ENCODE data around the gene EFNB2.

Gene EFNB2

DNA sequence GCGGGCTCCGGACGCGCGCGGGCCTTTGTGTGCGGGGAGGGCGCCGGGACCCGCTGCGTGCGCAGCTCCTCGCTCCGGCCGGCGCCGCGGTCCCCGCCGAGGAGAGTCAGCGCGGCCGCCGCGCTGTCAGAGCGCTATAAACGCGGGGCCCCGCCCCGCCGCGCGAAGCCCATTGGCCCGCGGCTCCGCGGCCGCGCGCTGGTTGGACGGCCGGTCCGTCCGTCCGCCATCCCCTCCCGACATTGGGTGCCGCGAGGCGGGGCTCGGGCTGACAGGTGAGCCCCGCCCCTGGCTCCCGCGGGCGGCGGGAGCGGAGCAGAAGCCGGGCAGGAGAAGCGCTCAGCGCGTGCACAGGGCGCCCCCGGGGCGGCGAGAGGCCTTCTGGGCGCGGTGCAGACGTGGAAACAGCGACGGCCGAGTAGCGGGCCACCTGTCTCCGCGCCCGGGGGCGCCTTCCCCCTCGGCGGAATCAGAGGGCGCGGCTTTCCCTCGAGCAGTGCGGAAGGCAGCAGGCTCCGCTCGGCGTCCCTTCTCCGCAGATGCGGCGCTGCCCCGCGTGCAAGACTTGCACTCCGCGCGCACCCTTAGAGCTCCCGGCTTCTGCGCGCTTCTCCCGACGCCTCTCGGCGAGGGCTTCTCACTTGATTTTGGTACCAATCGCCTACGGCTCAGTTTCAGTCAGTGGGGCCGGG lies at the start of gene EFNB2:
TSS of gene EFNB2 (minus strand) at position 111 of the 692 bp plus-strand sequence. CDS start 698 bp downstream, outside the sequence.
- Histone ChIP-seq H3K4me3 (ENCODE audit: low read length in 2 of 2) (peak within 1 kb of the TSS; percentile 68 to 83), H3K4me1 (ENCODE audit: control insufficient read depth in 2 of 2, insufficient read depth in 2 of 2, low read length in 2 of 2) (peaks cover 11 to 13% of the 10 kb centered on the region in 2 donors), H3K27me3 (ENCODE audit: control insufficient read depth in 2 of 2, insufficient read depth in 2 of 2, low read length in 2 of 2) (peaks cover 0 to 5% of the 10 kb centered on the region in 2 donors), H3K9me3 (ENCODE audit: control insufficient read depth in 2 of 2, low read length in 2 of 2) (no peaks in the 10 kb centered on the region), H3K9ac (ENCODE audit: low read depth in 1 of 2, low read length in 2 of 2) (peak within 1 kb of the TSS; percentile 88 to 97), H3K27ac (ENCODE audit: low read depth in 2 of 2, low read length in 2 of 2) (peak within 1 kb of the TSS; percentile 78 to 86), H3K36me3 (ENCODE audit: control insufficient read depth in 2 of 2, insufficient read depth in 2 of 2, low read length in 2 of 2) (no peaks in the 10 kb centered on the region)

DNA sequence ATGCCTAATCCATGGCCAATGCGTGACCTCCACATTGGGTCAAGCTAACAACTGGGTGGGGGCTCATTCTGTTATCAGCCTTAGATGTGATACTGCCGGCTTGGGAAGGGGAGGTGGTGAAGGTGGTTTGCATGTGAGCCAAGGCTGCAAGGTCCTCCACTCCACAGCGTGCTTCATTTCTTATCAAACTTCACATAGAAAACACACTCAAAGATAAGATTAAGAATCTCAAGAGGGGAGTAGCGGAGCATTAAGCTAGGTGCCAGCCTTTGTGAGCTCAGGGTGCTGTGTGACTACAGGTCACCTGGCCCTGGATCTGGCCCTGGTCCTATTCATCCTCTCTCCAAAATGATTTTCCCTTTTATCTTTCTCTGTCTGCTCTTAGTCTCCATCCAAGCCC lies 45.8 kb upstream of the EFNB2 start:
- H3K27ac ChIP-seq (ENCODE audit: low read depth in 2 of 2, low read length in 2 of 2) = no peak overlapping the region
- peaks cover 0 to 3% of the 10 kb centered on the region in 2 donors for H3K9me3 ChIP-seq (ENCODE audit: control insufficient read depth in 2 of 2, low read length in 2 of 2)
- H3K9ac ChIP-seq (ENCODE audit: low read depth in 1 of 2, low read length in 2 of 2) = no peak overlapping the region

GRCh38 chr13:106575896-106576295 lies 40.4 kb upstream of the EFNB2 start:
- no peaks in the 10 kb centered on the region for H3K9me3 ChIP-seq (ENCODE audit: control insufficient read depth in 2 of 2, low read length in 2 of 2)
- peaks cover 0 to 3% of the 10 kb centered on the region in 2 donors for H3K4me1 ChIP-seq (ENCODE audit: control insufficient read depth in 2 of 2, insufficient read depth in 2 of 2, low read length in 2 of 2)
- H3K36me3 ChIP-seq (ENCODE audit: control insufficient read depth in 2 of 2, insufficient read depth in 2 of 2, low read length in 2 of 2) = no peaks in the 10 kb centered on the region
- H3K27me3 ChIP-seq (ENCODE audit: control insufficient read depth in 2 of 2, insufficient read depth in 2 of 2, low read length in 2 of 2) = no peaks in the 10 kb centered on the region
- H3K27ac ChIP-seq (ENCODE audit: low read depth in 2 of 2, low read length in 2 of 2) = no peak overlapping the region
- no peak overlapping the region for H3K4me3 ChIP-seq (ENCODE audit: low read length in 2 of 2)
- H3K9ac ChIP-seq (ENCODE audit: low read depth in 1 of 2, low read length in 2 of 2) = no peak overlapping the region

More for the DNA sequence above, 45.8 kb upstream of the EFNB2 start:
- Histone ChIP-seq H3K4me3 (ENCODE audit: low read length in 2 of 2) (no peak overlapping the region), H3K36me3 (ENCODE audit: control insufficient read depth in 2 of 2, insufficient read depth in 2 of 2, low read length in 2 of 2) (no peaks in the 10 kb centered on the region), H3K27me3 (ENCODE audit: control insufficient read depth in 2 of 2, insufficient read depth in 2 of 2, low read length in 2 of 2) (no peaks in the 10 kb centered on the region), H3K4me1 (ENCODE audit: control insufficient read depth in 2 of 2, insufficient read depth in 2 of 2, low read length in 2 of 2) (no peaks in the 10 kb centered on the region)

GRCh38 chr13:106573868-106574267 lies 38.4 kb upstream of the EFNB2 start:
- Histone ChIP-seq H3K36me3 (ENCODE audit: control insufficient read depth in 2 of 2, insufficient read depth in 2 of 2, low read length in 2 of 2) (no peaks in the 10 kb centered on the region), H3K4me3 (ENCODE audit: low read length in 2 of 2) (no peak overlapping the region), H3K4me1 (ENCODE audit: control insufficient read depth in 2 of 2, insufficient read depth in 2 of 2, low read length in 2 of 2) (peaks cover 0 to 3% of the 10 kb centered on the region in 2 donors), H3K27ac (ENCODE audit: low read depth in 2 of 2, low read length in 2 of 2) (no peak overlapping the region), H3K9me3 (ENCODE audit: control insufficient read depth in 2 of 2, low read length in 2 of 2) (no peaks in the 10 kb centered on the region), H3K27me3 (ENCODE audit: control insufficient read depth in 2 of 2, insufficient read depth in 2 of 2, low read length in 2 of 2) (no peaks in the 10 kb centered on the region), H3K9ac (ENCODE audit: low read depth in 1 of 2, low read length in 2 of 2) (no peak overlapping the region)

DNA sequence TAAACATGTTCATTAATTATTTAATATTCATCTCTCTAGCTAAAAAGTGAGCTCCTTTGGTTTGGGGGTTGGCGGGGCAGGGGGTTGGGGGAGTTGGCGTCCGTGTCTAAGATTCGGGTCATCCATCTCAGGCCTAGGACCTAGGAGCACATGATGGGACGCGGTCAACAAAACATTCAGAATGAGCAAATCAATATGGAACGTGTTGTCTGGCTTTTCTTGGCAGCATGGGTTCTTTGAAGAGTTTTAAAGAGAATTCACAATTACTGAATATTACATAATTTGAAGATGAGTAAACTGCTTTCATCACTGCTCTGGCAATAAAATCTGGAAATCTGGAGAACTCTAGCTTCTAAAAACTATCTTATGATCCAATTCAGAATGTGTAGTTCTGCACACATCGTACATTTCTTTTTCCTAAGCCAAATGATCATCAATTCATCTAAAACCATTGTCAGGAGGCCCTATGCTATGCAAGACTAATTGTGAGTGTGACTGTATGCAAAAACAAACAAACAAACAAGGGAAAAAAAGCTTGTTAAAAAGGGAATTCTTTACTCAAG lies 37.9 kb upstream of the EFNB2 start:
- Histone ChIP-seq H3K27ac (ENCODE audit: low read depth in 2 of 2, low read length in 2 of 2) (peak overlapping the region in 1 of 2 donors; percentile 13), H3K27me3 (ENCODE audit: control insufficient read depth in 2 of 2, insufficient read depth in 2 of 2, low read length in 2 of 2) (no peaks in the 10 kb centered on the region), H3K36me3 (ENCODE audit: control insufficient read depth in 2 of 2, insufficient read depth in 2 of 2, low read length in 2 of 2) (no peaks in the 10 kb centered on the region), H3K9me3 (ENCODE audit: control insufficient read depth in 2 of 2, low read length in 2 of 2) (no peaks in the 10 kb centered on the region), H3K4me1 (ENCODE audit: control insufficient read depth in 2 of 2, insufficient read depth in 2 of 2, low read length in 2 of 2) (peaks cover 0 to 7% of the 10 kb centered on the region in 2 donors), H3K9ac (ENCODE audit: low read depth in 1 of 2, low read length in 2 of 2) (no peak overlapping the region), H3K4me3 (ENCODE audit: low read length in 2 of 2) (no peak overlapping the region)

DNA sequence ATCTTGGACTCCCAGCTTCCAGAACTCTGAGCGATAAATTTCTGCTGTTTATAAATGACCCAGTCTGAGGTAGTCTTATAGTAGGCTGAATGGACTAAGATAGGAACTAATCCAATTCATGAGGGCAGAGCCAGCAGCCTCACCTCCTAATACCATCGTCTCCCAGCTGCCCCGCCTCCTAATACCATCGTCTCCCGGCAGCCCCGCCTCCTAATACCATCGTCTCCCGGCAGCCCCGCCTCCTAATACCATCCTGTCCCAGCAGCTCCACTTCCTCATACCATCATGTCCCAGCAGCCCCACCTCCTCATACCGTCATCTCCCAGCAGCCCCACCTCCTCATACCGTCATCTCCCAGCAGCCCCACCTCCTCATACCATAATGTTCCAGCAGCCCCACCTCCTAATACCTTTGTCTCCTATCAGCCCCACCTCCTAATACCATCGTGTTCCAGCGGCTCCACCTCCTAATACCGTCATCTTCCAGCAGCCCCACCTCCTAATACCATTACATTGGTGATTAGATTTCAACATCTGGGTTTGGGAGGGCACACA lies 34.9 kb upstream of the EFNB2 start:
- Histone ChIP-seq H3K27me3 (ENCODE audit: control insufficient read depth in 2 of 2, insufficient read depth in 2 of 2, low read length in 2 of 2) (no peaks in the 10 kb centered on the region), H3K9ac (ENCODE audit: low read depth in 1 of 2, low read length in 2 of 2) (no peak overlapping the region), H3K36me3 (ENCODE audit: control insufficient read depth in 2 of 2, insufficient read depth in 2 of 2, low read length in 2 of 2) (no peaks in the 10 kb centered on the region), H3K4me3 (ENCODE audit: low read length in 2 of 2) (no peak overlapping the region), H3K27ac (ENCODE audit: low read depth in 2 of 2, low read length in 2 of 2) (no peak overlapping the region), H3K4me1 (ENCODE audit: control insufficient read depth in 2 of 2, insufficient read depth in 2 of 2, low read length in 2 of 2) (peaks cover 8 to 17% of the 10 kb centered on the region in 2 donors), H3K9me3 (ENCODE audit: control insufficient read depth in 2 of 2, low read length in 2 of 2) (no peaks in the 10 kb centered on the region)

DNA sequence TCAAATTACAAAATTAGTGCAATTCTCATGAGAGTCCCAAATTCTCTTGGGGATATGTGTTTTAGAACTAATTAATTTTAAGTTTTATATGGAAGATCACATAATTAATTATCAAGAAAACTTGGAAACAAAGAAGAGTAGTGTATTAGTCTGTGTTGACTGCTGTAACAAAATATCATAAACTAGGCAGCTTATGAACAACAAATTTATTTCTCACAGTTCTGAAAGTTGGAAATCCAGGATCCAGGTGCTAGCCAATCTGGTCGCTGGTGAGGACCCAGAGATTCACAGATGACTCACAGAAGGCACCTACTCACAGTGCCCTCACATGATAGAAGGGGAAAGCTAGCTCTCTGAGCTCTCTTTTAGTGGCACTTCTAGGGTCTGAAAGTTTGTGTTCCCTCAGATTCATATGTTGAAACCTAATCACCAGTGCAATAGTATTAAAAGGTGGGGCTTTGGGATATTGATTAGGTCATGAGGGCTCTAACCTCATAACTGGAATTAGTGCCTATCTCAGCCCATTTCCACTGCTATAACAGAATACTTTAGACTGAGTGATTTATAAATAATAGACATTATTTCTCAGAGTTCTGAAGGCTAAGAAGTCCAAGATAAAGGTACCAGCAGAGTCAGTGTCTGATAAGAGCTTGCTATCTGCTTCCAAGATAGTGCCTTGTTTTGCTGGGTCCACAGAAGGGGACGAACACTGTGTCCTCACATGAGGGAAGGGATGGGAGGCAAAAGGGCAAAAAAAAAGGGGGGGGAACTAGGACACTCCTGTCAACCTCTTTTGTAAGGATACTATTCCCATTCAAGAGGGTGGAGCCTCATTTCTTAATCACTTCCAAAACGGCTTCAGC lies 34.0 kb upstream of the EFNB2 start:
- Histone ChIP-seq H3K27ac (ENCODE audit: low read depth in 2 of 2, low read length in 2 of 2) (no peak overlapping the region), H3K4me3 (ENCODE audit: low read length in 2 of 2) (no peak overlapping the region), H3K9ac (ENCODE audit: low read depth in 1 of 2, low read length in 2 of 2) (peak overlapping the region in 1 of 2 donors; percentile 14), H3K9me3 (ENCODE audit: control insufficient read depth in 2 of 2, low read length in 2 of 2) (no peaks in the 10 kb centered on the region), H3K4me1 (ENCODE audit: control insufficient read depth in 2 of 2, insufficient read depth in 2 of 2, low read length in 2 of 2) (peaks cover 12 to 26% of the 10 kb centered on the region in 2 donors), H3K36me3 (ENCODE audit: control insufficient read depth in 2 of 2, insufficient read depth in 2 of 2, low read length in 2 of 2) (no peaks in the 10 kb centered on the region), H3K27me3 (ENCODE audit: control insufficient read depth in 2 of 2, insufficient read depth in 2 of 2, low read length in 2 of 2) (no peaks in the 10 kb centered on the region)

GRCh38 chr13:106568299-106569003 lies 33.0 kb upstream of the EFNB2 start:
- H3K9ac ChIP-seq (ENCODE audit: low read depth in 1 of 2, low read length in 2 of 2) = peak overlapping the region; percentile 42 to 99
- H3K27ac ChIP-seq (ENCODE audit: low read depth in 2 of 2, low read length in 2 of 2) = peak overlapping the region; percentile 32 to 100
- H3K9me3 ChIP-seq (ENCODE audit: control insufficient read depth in 2 of 2, low read length in 2 of 2) = no peaks in the 10 kb centered on the region
- peak overlapping the region; percentile 74 to 96 for H3K4me3 ChIP-seq (ENCODE audit: low read length in 2 of 2)
- no peaks in the 10 kb centered on the region for H3K27me3 ChIP-seq (ENCODE audit: control insufficient read depth in 2 of 2, insufficient read depth in 2 of 2, low read length in 2 of 2)
- no peaks in the 10 kb centered on the region for H3K36me3 ChIP-seq (ENCODE audit: control insufficient read depth in 2 of 2, insufficient read depth in 2 of 2, low read length in 2 of 2)
- H3K4me1 ChIP-seq (ENCODE audit: control insufficient read depth in 2 of 2, insufficient read depth in 2 of 2, low read length in 2 of 2) = peaks cover 12 to 30% of the 10 kb centered on the region in 2 donors

GRCh38 chr13:106567474-106568298 lies 32.2 kb upstream of the EFNB2 start, which contains the start of gene ARGLU1:
Gene ARGLU1 (minus strand): TSS chr13:106568137. CDS start chr13:106567919, 218 bp downstream.
- Histone ChIP-seq H3K27me3 (ENCODE audit: control insufficient read depth in 2 of 2, insufficient read depth in 2 of 2, low read length in 2 of 2) (no peaks in the 10 kb centered on the region), H3K9me3 (ENCODE audit: control insufficient read depth in 2 of 2, low read length in 2 of 2) (no peaks in the 10 kb centered on the region), H3K36me3 (ENCODE audit: control insufficient read depth in 2 of 2, insufficient read depth in 2 of 2, low read length in 2 of 2) (no peaks in the 10 kb centered on the region), H3K27ac (ENCODE audit: low read depth in 2 of 2, low read length in 2 of 2) (peak within 1 kb of the TSS; percentile 97 to 100), H3K4me1 (ENCODE audit: control insufficient read depth in 2 of 2, insufficient read depth in 2 of 2, low read length in 2 of 2) (peaks cover 12 to 32% of the 10 kb centered on the region in 2 donors), H3K9ac (ENCODE audit: low read depth in 1 of 2, low read length in 2 of 2) (peak within 1 kb of the TSS; percentile 86 to 99), H3K4me3 (ENCODE audit: low read length in 2 of 2) (peak within 1 kb of the TSS; percentile 95 to 96)

Data from mucosa of rectum (tissue), 2 donors.